VCaP (cell line): ENCODE results near the gene DDHD1.

ENCODE experiments used
- H3K27ac ChIP-seq: fragments of 450-650 bp; 2 replicates; pipeline ENCODE4 v1.5.1; 2017
- CTCF ChIP-seq: fragments of 450-650 bp; conservative IDR thresholded peaks from 2 replicates; pipeline ENCODE4 v1.5.1; 2017; ENCODE audit warnings: mild to moderate bottlenecking, moderate library complexity

DDHD1 gene

GRCh38 chr14:53152887-53153701, at the start of gene DDHD1:
Gene DDHD1, minus strand, starts transcription at chr14:53153323. Its CDS starts 225 bp downstream, at chr14:53153098.
- peak within 1 kb of the TSS; percentile 75 for H3K27ac ChIP-seq

DNA sequence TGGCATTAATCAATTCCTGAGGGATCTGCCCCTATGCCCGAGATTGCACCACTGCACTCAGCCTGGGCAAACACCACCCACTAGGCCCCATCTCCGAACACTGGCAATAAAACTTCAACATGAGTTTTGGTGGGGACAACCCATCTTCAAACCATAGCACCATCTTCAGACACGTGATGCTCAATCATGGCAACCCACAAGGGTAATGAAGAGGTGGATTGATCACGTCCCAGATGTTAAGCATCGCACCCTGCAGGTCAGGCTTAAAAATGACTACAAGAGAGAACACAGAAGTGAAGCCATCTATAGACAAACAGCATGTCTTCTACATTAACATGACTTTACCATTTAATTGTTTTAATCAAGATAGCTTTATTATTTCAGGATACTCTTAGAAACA, 42.8 kb upstream of the DDHD1 start:
- TF ChIP-seq CTCF: no peak
- H3K27ac ChIP-seq: no peak overlapping the region

More at GRCh38 chr14:53152887-53153701, at the start of gene DDHD1:
- no peak for TF ChIP-seq CTCF

DNA sequence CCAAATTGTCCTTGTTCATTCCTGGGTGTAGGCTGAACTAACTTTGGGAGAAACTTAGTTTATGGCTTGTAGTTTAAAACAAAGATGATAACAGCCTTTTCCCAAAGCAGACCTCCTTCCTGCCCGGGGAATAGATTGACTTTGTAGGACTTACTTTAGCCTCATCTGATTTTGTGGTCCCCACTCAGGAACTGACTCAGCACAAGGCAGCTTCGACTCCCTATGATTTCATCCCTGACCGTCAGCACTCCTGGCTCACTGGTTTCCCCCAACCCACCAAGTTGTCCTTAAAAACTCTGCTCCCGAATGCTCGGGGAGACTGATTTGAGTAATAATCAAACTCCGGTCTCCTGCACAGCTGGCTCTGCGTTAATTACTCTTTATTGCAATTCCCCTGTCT, 40.1 kb upstream of the DDHD1 start:
- no peak overlapping the region for H3K27ac ChIP-seq
- TF ChIP-seq CTCF: no peak

DNA sequence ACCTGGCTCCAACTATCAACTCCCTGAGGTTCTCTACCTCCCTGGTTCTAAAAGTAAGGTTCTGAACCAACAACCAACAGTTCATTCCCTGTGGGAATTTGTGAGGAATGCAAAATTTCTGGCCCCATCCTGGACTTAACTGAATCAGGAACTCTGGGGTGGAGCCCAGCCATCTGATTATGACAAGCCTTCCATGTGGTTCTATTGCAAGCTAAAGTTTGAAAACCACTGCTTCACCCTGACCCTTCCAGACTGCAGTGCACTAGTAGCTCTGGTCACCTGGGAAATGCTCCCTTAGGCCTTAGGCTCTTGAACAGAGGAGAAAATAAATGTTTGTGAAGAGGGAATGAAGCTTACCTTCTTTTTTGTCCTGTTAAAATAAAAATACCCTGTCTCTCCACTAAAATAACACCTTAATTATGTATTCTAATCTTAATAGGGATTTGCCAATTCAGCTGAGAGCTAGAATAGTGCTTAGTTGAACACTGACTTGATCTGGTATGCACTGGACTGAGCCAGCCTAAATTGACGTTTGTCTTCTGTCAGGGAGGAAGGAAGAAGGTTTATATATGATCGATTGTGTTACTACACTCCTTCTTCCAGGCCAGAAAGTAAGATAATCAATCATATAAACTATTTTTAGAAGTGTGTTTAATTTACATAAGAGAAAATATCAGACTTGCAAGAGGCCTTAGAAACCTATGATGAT, 39.1 kb upstream of the DDHD1 start:
- no peak overlapping the region for H3K27ac ChIP-seq
- no peak for TF ChIP-seq CTCF

DNA sequence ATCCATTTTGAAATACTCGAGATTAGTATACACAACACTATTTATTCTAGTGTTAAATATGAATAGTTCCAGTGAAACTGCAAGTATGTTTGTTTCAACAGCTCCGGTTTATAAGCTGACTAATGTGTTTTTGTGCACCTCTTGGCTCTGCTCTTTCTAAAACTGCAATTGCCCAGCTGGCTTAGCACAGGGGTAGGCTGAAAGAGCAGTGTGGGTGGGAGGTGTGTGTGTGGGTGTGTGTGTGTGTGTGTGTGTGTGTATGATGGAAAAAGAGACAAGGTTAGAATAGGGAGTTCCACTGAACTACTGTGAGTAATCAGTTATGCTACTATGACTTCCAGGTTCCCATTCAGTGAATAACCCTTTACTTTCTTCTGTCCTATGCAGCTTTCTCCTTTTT, 37.8 kb upstream of the DDHD1 start:
- TF ChIP-seq CTCF: no peak
- no peak overlapping the region for H3K27ac ChIP-seq

- no peak overlapping the region for H3K27ac ChIP-seq
- no peak for TF ChIP-seq CTCF
These were observed 34.9 kb upstream of the DDHD1 start for GRCh38 chr14:53187921-53188463.

DNA sequence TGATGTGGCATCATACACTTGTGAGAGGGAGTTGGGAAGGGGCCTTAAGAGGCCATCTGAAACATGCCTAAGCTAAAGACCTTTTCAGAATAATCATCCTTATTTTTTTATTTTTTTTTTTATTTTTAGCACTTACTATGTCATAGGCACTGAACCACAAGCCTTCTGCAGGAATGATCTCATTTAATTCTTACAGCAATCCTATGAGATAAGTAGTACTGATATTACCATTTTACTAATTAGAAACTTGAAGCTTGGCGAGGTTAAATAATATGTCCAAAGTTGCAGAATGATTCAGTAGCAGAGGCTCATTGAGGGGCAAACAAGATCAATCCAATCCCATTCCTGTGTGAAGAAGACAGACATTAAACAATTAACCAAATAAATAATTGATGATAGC, 33.4 kb upstream of the DDHD1 start:
- no peak for TF ChIP-seq CTCF
- no peak overlapping the region for H3K27ac ChIP-seq
